Measurements from ENCODE around the gene DDRGK1. TPM values are rescaled to one million over a fixed set of nuclear protein-coding genes. Genes with fewer than 3 reads are reported as not detected.
A peak's percentile ranks its signal among the peaks of the same experiment; 100 is the strongest.

The DDRGK1 gene
- total and polyA plus RNA-seq, 2 of the 8 experiments (the other 6 are each of a cell fraction or from before 2014, with no cell fraction given), result 29.4 to 42.0 TPM

- TF ChIP-seq ATF3 (IDR thresholded peaks at IDR 0.05; ENCODE audit: insufficient read depth, low read depth, low read length) (no peak), BRCA1 (IDR thresholded peaks at IDR 0.05; ENCODE audit: low read depth, low read length) (no peak), CHD2 (IDR thresholded peaks at IDR 0.05; ENCODE audit: low read length) (no peak), POLR2A (IDR thresholded peaks at IDR 0.05; ENCODE audit: control extremely low read depth in 1 of 2, low read depth in 2 of 2, low read length in 2 of 2) (peak in 1 of 2 experiments; percentile 30; a peak in 1 of 3 replicates), SP4 (IDR thresholded peaks at IDR 0.05; ENCODE audit: low read length) (no peak; the same call in none of the 2 replicates), TEAD4 (IDR thresholded peaks at IDR 0.05; ENCODE audit: low read depth, low read length) (no peak), SIRT6 (IDR thresholded peaks at IDR 0.05; ENCODE audit: low read length) (no peak), TAF1 (IDR thresholded peaks at IDR 0.05; ENCODE audit: low read depth, low read length) (0 out of 2 replicates have a peak, but pooled peaks have one; percentile 10), SIX5 (IDR thresholded peaks at IDR 0.05; ENCODE audit: low read depth, low read length) (no peak), TBP (IDR thresholded peaks at IDR 0.05; ENCODE audit: low read depth, low read length) (0 out of 2 replicates have a peak, but pooled peaks have one; percentile 57), SP1 (IDR thresholded peaks at IDR 0.05; ENCODE audit: low read depth, low read length) (no peak), SAP30 (IDR thresholded peaks at IDR 0.05; ENCODE audit: insufficient read depth, insufficient replicate concordance, low read length) (no peak), MAFK (IDR thresholded peaks at IDR 0.05; ENCODE audit: low read depth, low read length) (no peak), RFX5 (IDR thresholded peaks at IDR 0.05; ENCODE audit: borderline replicate concordance, low read depth, low read length) (no peak), JUN (IDR thresholded peaks at IDR 0.05; ENCODE audit: low read depth, low read length) (no peak), JUND (IDR thresholded peaks at IDR 0.05; ENCODE audit: low read length) (no peak), CTCF (IDR thresholded peaks at IDR 0.05; ENCODE audit: control extremely low read depth in 1 of 3, insufficient read depth in 1 of 3, low read depth in 1 of 3, low read length in 3 of 3) (no peak), KDM1A (IDR thresholded peaks at IDR 0.05; ENCODE audit: borderline replicate concordance, low read length) (peak; percentile 30; the same call in 1 of the 2 replicates), USF2 (IDR thresholded peaks at IDR 0.05; ENCODE audit: low read length) (no peak)
Measured at GRCh38 chr20:3239026-3239866, 34.8 kb upstream of the DDRGK1 start, which contains the start of gene SLC4A11 (continued).
